H1 (cell line): Measurements from ENCODE around the gene TMEM72. TPM values are rescaled to one million over a fixed set of nuclear protein-coding genes. Genes with fewer than 3 reads are reported as not detected.

Experiments
- CTCF ChIA-PET: fragments of 300-600 bp; sonication (Branson Sonifier 250); formaldehyde crosslinking; loops from one replicate; lab custom pipeline; 2021; ENCODE audit not compliant: partially characterized antibody; lab: Charles Lee
- POLR2A ChIA-PET: fragments of 300-600 bp; sonication (Branson Sonifier 250); formaldehyde crosslinking; loops from one replicate; lab custom pipeline; 2021; ENCODE audit warnings: inconsistent platforms; ENCODE audit not compliant: partially characterized antibody; lab: Charles Lee
- DNase-seq, 2 experiments: peaks; one replicate each; pipeline versions ENCODE4 v3.0.0 to v3.0.0-alpha.2; 2010 to 2022; ENCODE audit warnings: low spot score in 2 of 2, low read depth in 1 of 2, mixed read lengths in 1 of 2
- FAIRE-seq: peaks from 2 replicates; lab custom pipeline; 2011; peaks lifted over from hg19 to GRCh38; lab: Jason Lieb, UNC
- H2AFZ ChIP-seq: 2 replicates; pipeline ENCODE4 v1.8.1; 2012; ENCODE audit warnings: low read length, inconsistent platforms
- H2AK5ac ChIP-seq: 2 replicates; pipeline ENCODE4 v1.6.1; 2013; ENCODE audit warnings: low read depth, low read length
- H2BK120ac ChIP-seq: replicated peaks from 2 replicates; pipeline ENCODE3; 2013; ENCODE audit warnings: low read depth, low read length, inconsistent platforms
- H2BK12ac ChIP-seq: 2 replicates; pipeline ENCODE4 v1.6.1; 2013; ENCODE audit warnings: low read depth, low read length
- H2BK15ac ChIP-seq: 2 replicates; pipeline ENCODE4 v1.6.1; 2013; ENCODE audit warnings: low read length
- H2BK20ac ChIP-seq: 2 replicates; pipeline ENCODE4 v1.6.1; 2013; ENCODE audit warnings: low read length
- H2BK5ac ChIP-seq: 2 replicates; pipeline ENCODE4 v1.6.1; 2013; ENCODE audit warnings: low read depth, low read length
- H3K14ac ChIP-seq: 2 replicates; pipeline ENCODE4 v1.6.1; 2013; ENCODE audit warnings: inconsistent platforms; ENCODE audit not compliant: insufficient read length
- H3K18ac ChIP-seq: 2 replicates; pipeline ENCODE4 v1.6.1; 2013; ENCODE audit warnings: low read length; ENCODE audit errors: extremely low read depth
- H3K23ac ChIP-seq: 2 replicates; pipeline ENCODE4 v1.6.1; 2013; ENCODE audit warnings: inconsistent platforms; ENCODE audit not compliant: insufficient read length
- H3K23me2 ChIP-seq: 2 replicates; pipeline ENCODE4 v1.6.1; 2013; ENCODE audit warnings: low read depth, low read length
- H3K27ac ChIP-seq: 2 replicates; pipeline ENCODE4 v1.6.1; 2011; ENCODE audit warnings: low read depth, low read length, inconsistent platforms
- H3K27me3 ChIP-seq, 4 experiments: replicated peaks in 1 of 4; 1 replicate in 1 of 4; 2 replicates in 3 of 4; pipeline versions ENCODE4 v1.6.1 to v1.8.1; 2011 to 2013; ENCODE audit warnings: low read length in 3 of 4, mild to moderate bottlenecking in 3 of 4, inconsistent platforms in 2 of 4, mixed read lengths in 2 of 4, moderate library complexity in 1 of 4; ENCODE audit not compliant: control insufficient read depth in 3 of 4, insufficient read depth in 3 of 4; ENCODE audit errors: extremely low read depth in 1 of 4
- H3K36me3 ChIP-seq, 4 experiments: 2 replicates each; pipeline versions ENCODE4 v1.6.1 to v1.8.1; 2011 to 2013; ENCODE audit warnings: mild to moderate bottlenecking in 4 of 4, low read length in 3 of 4, moderate library complexity in 2 of 4, control low read depth in 1 of 4, inconsistent platforms in 1 of 4; ENCODE audit not compliant: insufficient read depth in 4 of 4, control insufficient read depth in 2 of 4
- H3K4ac ChIP-seq: replicated peaks from 2 replicates; pipeline ENCODE3; 2013; ENCODE audit warnings: low read length, low read depth, mixed read lengths, inconsistent platforms; ENCODE audit not compliant: insufficient read length
- H3K4me1 ChIP-seq, 4 experiments: replicated peaks in 1 of 4; 1 replicate in 1 of 4; 2 replicates in 3 of 4; pipeline versions ENCODE4 v1.6.1 to v1.8.1; 2011 to 2013; ENCODE audit warnings: low read length in 3 of 4, inconsistent platforms in 2 of 4, mixed read lengths in 1 of 4; ENCODE audit not compliant: insufficient read depth in 4 of 4, control insufficient read depth in 3 of 4
- H3K4me2 ChIP-seq, 2 experiments: 2 replicates each; pipeline versions ENCODE4 v1.6.1 to v1.8.1; 2011 to 2013; ENCODE audit warnings: low read depth in 2 of 2, low read length in 2 of 2, control low read depth in 1 of 2, inconsistent platforms in 1 of 2, mild to moderate bottlenecking in 1 of 2; ENCODE audit not compliant: insufficient read depth in 1 of 2
- H3K4me3 ChIP-seq, 4 experiments: fragments of 200-600, 300-600 bp in 1 of 4; sonication (generic), shearing (Covaris generic), sonication (Bioruptor Twin) in 1 of 4; 2 replicates each; pipeline versions ENCODE4 v1.5.1 to v1.8.1; 2011 to 2016; ENCODE audit warnings: low read length in 4 of 4, low read depth in 3 of 4, control low read depth in 2 of 4, inconsistent platforms in 2 of 4, mild to moderate bottlenecking in 2 of 4, mixed read lengths in 1 of 4, moderate library complexity in 1 of 4; ENCODE audit not compliant: insufficient read depth in 2 of 4; ENCODE audit errors: extremely low read depth in 1 of 4
- H3K56ac ChIP-seq: replicated peaks from 2 replicates; pipeline ENCODE3; 2013; ENCODE audit warnings: low read depth, mild to moderate bottlenecking, mixed read lengths, low read length, inconsistent platforms; ENCODE audit not compliant: insufficient read length
- H3K79me1 ChIP-seq: 2 replicates; pipeline ENCODE4 v1.6.1; 2013; ENCODE audit warnings: low read depth, low read length, control low read depth
- H3K79me2 ChIP-seq, 2 experiments: 2 replicates each; pipeline versions ENCODE4 v1.6.1 to v1.8.1; 2012 to 2013; ENCODE audit warnings: low read length in 2 of 2, mild to moderate bottlenecking in 2 of 2, inconsistent platforms in 1 of 2; ENCODE audit not compliant: insufficient read depth in 2 of 2, control insufficient read depth in 1 of 2
- H3K9ac ChIP-seq, 4 experiments: replicated peaks in 1 of 4; 1 replicate in 1 of 4; 2 replicates in 3 of 4; pipeline versions ENCODE4 v1.6.1 to v1.8.1; 2011 to 2013; ENCODE audit warnings: low read depth in 3 of 4, low read length in 3 of 4, control low read depth in 2 of 4, mild to moderate bottlenecking in 2 of 4, moderate library complexity in 2 of 4, inconsistent platforms in 1 of 4; ENCODE audit errors: extremely low read depth in 1 of 4
- H3K9me3 ChIP-seq, 2 experiments: 2 replicates each; pipeline versions ENCODE4 v1.6.1 to v1.8.1; 2012 to 2013; ENCODE audit warnings: mild to moderate bottlenecking in 2 of 2, moderate library complexity in 2 of 2, control low read depth in 1 of 2, inconsistent platforms in 1 of 2, low read depth in 1 of 2, low read length in 1 of 2, mixed read lengths in 1 of 2; ENCODE audit not compliant: insufficient read depth in 2 of 2
- H4K20me1 ChIP-seq, 2 experiments: replicated peaks in 1 of 2; 2 replicates each; pipeline versions ENCODE3 to v1.8.1; 2011 to 2013; ENCODE audit warnings: inconsistent platforms in 2 of 2, low read length in 2 of 2, mild to moderate bottlenecking in 1 of 2; ENCODE audit not compliant: insufficient read depth in 2 of 2, control insufficient read depth in 1 of 2
- H4K5ac ChIP-seq: 2 replicates; pipeline ENCODE4 v1.6.1; 2013; ENCODE audit warnings: low read length, low read depth, mixed read lengths, inconsistent platforms; ENCODE audit not compliant: insufficient read length
- H4K8ac ChIP-seq: 2 replicates; pipeline ENCODE4 v1.8.0; 2013; ENCODE audit warnings: mild to moderate bottlenecking, moderate library complexity, low read length, inconsistent platforms; ENCODE audit not compliant: insufficient read depth; ENCODE audit errors: extremely low read depth
- H4K91ac ChIP-seq: replicated peaks from 2 replicates; pipeline ENCODE3; 2013; ENCODE audit warnings: low read length, mixed read lengths, inconsistent platforms; ENCODE audit not compliant: insufficient read length
- CEBPB ChIP-seq: IDR thresholded peaks from 2 replicates; pipeline ENCODE4 v1.6.1; 2012; ENCODE audit warnings: low read depth, low read length
- CHD1 ChIP-seq: IDR thresholded peaks from 2 replicates; pipeline ENCODE4 v1.6.1; 2012; ENCODE audit warnings: low read depth, low read length, improper control_type of control experiment
- EZH2 ChIP-seq: fragments of 200-600 bp; sonication (generic); IDR thresholded peaks from 2 replicates; pipeline ENCODE4 v1.7.1; 2012; ENCODE audit warnings: low read depth, mild to moderate bottlenecking, moderate library complexity, low read length, inconsistent platforms; ENCODE audit not compliant: severe bottlenecking
- HDAC2 ChIP-seq, 2 experiments: fragments of 300-600 bp in 1 of 2; sonication (generic) in 1 of 2; IDR thresholded peaks; 2 replicates each; pipeline ENCODE4 v1.6.1; 2011 to 2012; ENCODE audit warnings: low read depth in 2 of 2, low read length in 2 of 2, mild to moderate bottlenecking in 2 of 2, moderate library complexity in 2 of 2, borderline replicate concordance in 1 of 2, inconsistent platforms in 1 of 2
- RAD21 ChIP-seq, 2 experiments: IDR thresholded peaks in 1 of 2; conservative IDR thresholded peaks in 1 of 2; 2 replicates each; pipeline ENCODE4 v1.6.1; 2011; ENCODE audit warnings: low read depth in 2 of 2, low read length in 2 of 2, improper control_type of control experiment in 1 of 2, inconsistent platforms in 1 of 2, mild to moderate bottlenecking in 1 of 2, moderate library complexity in 1 of 2
- SAP30 ChIP-seq: fragments of 300-600 bp; sonication (generic); IDR thresholded peaks from 2 replicates; pipeline ENCODE4 v1.7.1; 2012; ENCODE audit warnings: low read length, moderate library complexity, mild to moderate bottlenecking, inconsistent platforms; ENCODE audit not compliant: insufficient read depth, insufficient replicate concordance
- SIN3A ChIP-seq, 2 experiments: IDR thresholded peaks in 1 of 2; conservative IDR thresholded peaks in 1 of 2; 2 replicates each; pipeline ENCODE4 v1.6.1; 2011 to 2012; ENCODE audit warnings: low read length in 2 of 2, improper control_type of control experiment in 1 of 2, low read depth in 1 of 2, mild to moderate bottlenecking in 1 of 2
- SP1 ChIP-seq: IDR thresholded peaks from 2 replicates; pipeline ENCODE4 v1.6.1; 2011; ENCODE audit warnings: low read depth, low read length
- SUZ12 ChIP-seq: fragments of 200-600 bp; sonication (generic); IDR thresholded peaks from 2 replicates; pipeline ENCODE4 v1.6.1; 2012; ENCODE audit warnings: mild to moderate bottlenecking, inconsistent platforms, low read length, moderate library complexity, mixed read lengths
- WGBS, 2 experiments: shearing (Covaris generic) in 1 of 2; methylation state at CpG; one replicate each; pipeline versions ENCODE4 v1.1.6 to v1.1.7; 2013 to 2015; ENCODE audit warnings: low lambda C conversion rate in 2 of 2, mixed read lengths in 2 of 2, inconsistent platforms in 1 of 2, low coverage in 1 of 2, missing lambda C conversion rate in 1 of 2; ENCODE audit not compliant: insufficient replicate concordance in 2 of 2, insufficient coverage in 1 of 2, insufficient read length in 1 of 2; ENCODE audit errors: extremely low coverage in 1 of 2, missing lambda C conversion rate in 1 of 2; 5-methylcytosine and 5-hydroxymethylcytosine counted together
- polyA plus RNA-seq, 7 experiments: library from polyadenylated mRNA; depleted of rRNA in 3 of 7; stranded (reverse) in 5 of 7; unstranded in 2 of 7; fragments of >200 nt in 5 of 7; fragments of 200-250 nt in 2 of 7; gene quantifications; 1 replicate in 5 of 7; 2 replicates in 1 of 7; 4 replicates in 1 of 7; pipeline versions ENCODE4 v1.2.1 to v1.2.3, GENCODE V29; 2011 to 2013; ENCODE audit warnings: missing spikeins in 2 of 7, mixed read lengths in 2 of 7
- total RNA-seq: library from RNA; stranded (reverse); fragmentation: NEBNext Ultra II Directional; extraction: Animal tissue kit (Norgen Biotek cat#: 25700); gene quantifications from 2 replicates; pipeline ENCODE4 v1.2.1, GENCODE V29; 2021

TMEM72 gene
- total and polyA plus RNA-seq, 2 of the 8 experiments (the other 6 are each of a cell fraction or from before 2014, with no cell fraction given), result not detected

- Histone ChIP-seq H2BK12ac (no peak overlapping the region), H3K36me3 (peaks cover 0 to 6% (median 0%) of the 10 kb centered on the region in 4 experiments; a peak in 3 of 8 replicates), H2AK5ac (no peak overlapping the region)
- no peak for FAIRE-seq
- TF ChIP-seq SP1 (no peak), SIN3A (conservative IDR thresholded peaks at IDR 0.05 in 1 of 2, IDR thresholded peaks at IDR 0.05 in 1 of 2; ENCODE audit: low read depth in 1 of 2, low read length in 2 of 2) (no peak), CHD1 (no peak), RAD21 (IDR thresholded peaks at IDR 0.05 in 1 of 2, conservative IDR thresholded peaks at IDR 0.05 in 1 of 2; ENCODE audit: low read depth in 2 of 2, low read length in 2 of 2) (no peak), HDAC2 (IDR thresholded peaks at IDR 0.05; ENCODE audit: borderline replicate concordance in 1 of 2, low read depth in 2 of 2, low read length in 2 of 2) (no peak), EZH2 (no peak), SUZ12 (no peak), SAP30 (no peak), CEBPB (no peak)
- TF ChIP-seq, all 59 proteins: peak for 0
- Histone ChIP-seq H4K8ac (no peak overlapping the region), H3K9ac (no peak overlapping the region), H3K4ac (no peak overlapping the region), H3K23ac (no peak overlapping the region), H3K56ac (no peak overlapping the region), H3K27me3 (no peaks in the 10 kb centered on the region; a peak in 1 of 7 replicates), H2BK120ac (no peak overlapping the region), H3K4me2 (no peak overlapping the region), H2BK15ac (0 out of 2 replicates have a peak overlapping the region, but pooled peaks have one; percentile 40), H4K20me1 (peaks cover 0 to 2% of the 10 kb centered on the region in 2 experiments), H3K9me3 (no peaks in the 10 kb centered on the region), H3K14ac (no peak overlapping the region), H3K4me1 (peaks cover 12 to 35% (median 27%) of the 10 kb centered on the region in 4 experiments), H3K18ac (no peak overlapping the region), H3K79me1 (peaks cover 5% of the 10 kb centered on the region; the same call in 1 of the 2 replicates), H2AFZ (no peak overlapping the region), H4K91ac (no peak overlapping the region), H3K79me2 (no peaks in the 10 kb centered on the region), H3K4me3 (no peak overlapping the region), H3K23me2 (peaks cover 14% of the 10 kb centered on the region; the same call in 1 of the 2 replicates), H2BK20ac (no peak overlapping the region), H4K5ac (no peak overlapping the region), H3K27ac (no peak overlapping the region), H2BK5ac (no peak overlapping the region)
- POLR2A ChIA-PET, result interaction anchor here (0.8 to 1.9 kb wide), 5 partner anchors 9 to 39 kb away, joined by 3 to 7 read pairs (median 4); partner anchors contain the start of gene RASSF4
- 92% methylated on average over 12 of the region's 12 CpGs; no CpG with 5 or more reads in 1 of the 2 experiments for WGBS, 2 experiments
- CTCF ChIA-PET, result interaction anchor here (1.2 to 2.6 kb wide), 7 partner anchors 9 to 47 kb away, joined by 4 to 26 read pairs (median 6); no protein-coding TSS in a partner anchor
- DNase-seq, result no peak
Measured at GRCh38 chr10:44971935-44972757, 61.0 kb downstream of the TMEM72 start.
